HG02798 (cell line): ENCODE measurements around the gene SETD9.

Experiments used
- ATAC-seq: cut with Tn5 transposase; IDR thresholded peaks from one replicate; pipeline ENCODE4 v1.9.1; 2021; ENCODE audit warnings: mild to moderate bottlenecking; ENCODE audit not compliant: unreplicated experiment, poor library complexity

The SETD9 gene

GRCh38 chr5:56922922-56923321 lies 13.5 kb downstream of the SETD9 start:
- no peak for ATAC-seq

- ATAC-seq: no peak
These were observed 24.9 kb downstream of the SETD9 start for GRCh38 chr5:56934325-56934724.

- ATAC-seq: no peak
These were observed 29.5 kb downstream of the SETD9 start for GRCh38 chr5:56938858-56939257.

- no peak for ATAC-seq
These were observed 32.6 kb downstream of the SETD9 start for GRCh38 chr5:56941981-56942380.

GRCh38 chr5:56947052-56947451 lies 37.7 kb downstream of the SETD9 start:
- no peak for ATAC-seq

- peak; percentile 53 for ATAC-seq
These were observed 41.3 kb downstream of the SETD9 start for GRCh38 chr5:56950626-56951125.

- peak; percentile 51 for ATAC-seq
These were observed 41.9 kb downstream of the SETD9 start for GRCh38 chr5:56951126-56951945.

- peak; percentile 97 for ATAC-seq
These were observed 42.7 kb downstream of the SETD9 start, which contains the start of gene MIER3 for GRCh38 chr5:56951946-56952691. TSS of gene MIER3 (minus strand) at chr5:56952123. CDS start at chr5:56952102, 21 bp downstream.

GRCh38 chr5:56954262-56954661 lies 44.9 kb downstream of the SETD9 start:
- ATAC-seq: no peak

- ATAC-seq: no peak
These were observed 49.2 kb downstream of the SETD9 start for GRCh38 chr5:56958595-56958994.

GRCh38 chr5:56959326-56959725 lies 49.9 kb downstream of the SETD9 start:
- ATAC-seq: no peak

- ATAC-seq: no peak
These were observed 52.4 kb downstream of the SETD9 start for GRCh38 chr5:56961746-56962145.

- ATAC-seq: no peak
These were observed 52.9 kb downstream of the SETD9 start for GRCh38 chr5:56962286-56962685.

GRCh38 chr5:56963246-56963645 lies 53.9 kb downstream of the SETD9 start:
- ATAC-seq: no peak

- ATAC-seq: no peak
These were observed 54.8 kb downstream of the SETD9 start for GRCh38 chr5:56964173-56964572.
